K562 (cell line): ENCODE data around the gene GIPC3. TPM values are rescaled to one million over a fixed set of nuclear protein-coding genes. Genes with fewer than 3 reads are reported as not detected.
A peak's percentile ranks its signal among the peaks of the same experiment; 100 is the strongest.

Experiments used
- BCLAF1 ChIP-seq, 2 experiments: fragments of 450-650 bp in 1 of 2; IDR thresholded peaks; 2 replicates each; pipeline ENCODE4 v1.6.1; 2011 to 2017; ENCODE audit warnings: low read depth in 2 of 2, antibody characterized with exemption in 1 of 2, borderline replicate concordance in 1 of 2, low read length in 1 of 2, mild to moderate bottlenecking in 1 of 2, mixed read lengths in 1 of 2; ENCODE audit not compliant: control insufficient read depth in 1 of 2
- CBX8 ChIP-seq: fragments of 200-600 bp; sonication (generic); IDR thresholded peaks from 2 replicates; pipeline ENCODE4 v1.6.1; 2012; ENCODE audit warnings: borderline replicate concordance, mixed run types, low read depth, mild to moderate bottlenecking, moderate library complexity, mixed read lengths, low read length, control low read depth, inconsistent platforms; ENCODE audit not compliant: poor library complexity, severe bottlenecking; ENCODE audit errors: extremely low read depth
- ELK3 ChIP-seq: fragments of 450-650 bp; formaldehyde crosslinking; IDR thresholded peaks from 2 replicates; pipeline ENCODE4 v1.4.0; 2020; ENCODE audit warnings: mild to moderate bottlenecking
- FOXO4 ChIP-seq: fragments of 450-650 bp; formaldehyde crosslinking; IDR thresholded peaks from 2 replicates; pipeline ENCODE4 v1.4.0; 2020; ENCODE audit warnings: mild to moderate bottlenecking, moderate library complexity
- HCFC1 ChIP-seq: IDR thresholded peaks from 2 replicates; pipeline ENCODE4 v1.6.1; 2012; ENCODE audit warnings: low read depth, low read length, improper control_type of control experiment
- MIER1 ChIP-seq: fragments of 450-650 bp; IDR thresholded peaks from 2 replicates; pipeline ENCODE4 v1.6.1; 2016; ENCODE audit warnings: antibody characterized with exemption, mild to moderate bottlenecking, low read depth
- NCOR1 ChIP-seq: fragments of 450-650 bp; IDR thresholded peaks from 2 replicates; pipeline ENCODE4 v1.6.1; 2016; ENCODE audit warnings: mild to moderate bottlenecking, moderate library complexity
- SAFB ChIP-seq: fragments of 200-400 bp; formaldehyde crosslinking; IDR thresholded peaks from 2 replicates; pipeline ENCODE4 v1.6.1; 2017; ENCODE audit warnings: low read depth, low read length, borderline replicate concordance
- ZBTB17 ChIP-seq: fragments of 450-650 bp; formaldehyde crosslinking; IDR thresholded peaks from 2 replicates; pipeline ENCODE4 v1.4.0; 2020; ENCODE audit warnings: mild to moderate bottlenecking
- ZFX ChIP-seq: sonication (generic); formaldehyde crosslinking; IDR thresholded peaks from 2 replicates; pipeline ENCODE4 v1.8.0; 2022; ENCODE audit warnings: mild to moderate bottlenecking, missing genetic modification reagents, moderate library complexity
- polyA plus RNA-seq, 8 experiments: library from polyadenylated mRNA; depleted of rRNA in 4 of 8; stranded (reverse) in 5 of 8; unstranded in 3 of 8; fragments of >200 nt; fragmentation: Nextera tagmentation in 2 of 8; fragmentation: Illumina TruSeq in 1 of 8; extraction: Ambion mirVana in 2 of 8; extraction: Trizol in 1 of 8; gene quantifications; 2 replicates each; pipeline versions ENCODE4 v1.2.1 to v1.2.3, GENCODE V29; 2011 to 2014; ENCODE audit warnings: inconsistent platforms in 1 of 8, missing spikeins in 1 of 8
- total RNA-seq, 7 experiments: library from RNA; depleted of rRNA in 6 of 7; stranded (reverse); fragments of >200 nt in 6 of 7; fragmentation: Illumina TruSeq in 2 of 7; extraction: Trizol in 2 of 7; gene quantifications; 2 replicates each; pipeline versions ENCODE4 v1.2.1 to v1.2.3, GENCODE V29; 2011 to 2021; ENCODE audit warnings: low replicate concordance in 1 of 7
- TF ChIP-seq, protein P1 (sequence below): IDR thresholded peaks from 2 replicates; pipeline ENCODE4 v1.6.1; 2014; ENCODE audit warnings: antibody characterized with exemption
- TF ChIP-seq, protein P2 (sequence below): sonication (generic); IDR thresholded peaks from 2 replicates; pipeline ENCODE4 v1.6.1; 2016

Gene GIPC3
- total and polyA plus RNA-seq, 9 of the 15 experiments (the other 6 are each of a cell fraction or from before 2014, with no cell fraction given) = 0.03 to 3.6 (median 1.5) TPM; not detected in 1

- TF ChIP-seq ZBTB17 (0 out of 2 replicates have a peak, but pooled peaks have one; percentile 40), NCOR1 (no peak), HCFC1 (peak; percentile 89), CBX8 (no peak), FOXO4 (CRISPR knock-in tag) (no peak), MIER1 (no peak), ZFX (CRISPR knock-in tag) (peak; percentile 70), ELK3 (no peak), SAFB (no peak), BCLAF1 (IDR thresholded peaks at IDR 0.05; ENCODE audit: borderline replicate concordance in 1 of 2, control insufficient read depth in 1 of 2, low read depth in 2 of 2, low read length in 1 of 2) (no peak)
- TF ChIP-seq, protein P1, sequence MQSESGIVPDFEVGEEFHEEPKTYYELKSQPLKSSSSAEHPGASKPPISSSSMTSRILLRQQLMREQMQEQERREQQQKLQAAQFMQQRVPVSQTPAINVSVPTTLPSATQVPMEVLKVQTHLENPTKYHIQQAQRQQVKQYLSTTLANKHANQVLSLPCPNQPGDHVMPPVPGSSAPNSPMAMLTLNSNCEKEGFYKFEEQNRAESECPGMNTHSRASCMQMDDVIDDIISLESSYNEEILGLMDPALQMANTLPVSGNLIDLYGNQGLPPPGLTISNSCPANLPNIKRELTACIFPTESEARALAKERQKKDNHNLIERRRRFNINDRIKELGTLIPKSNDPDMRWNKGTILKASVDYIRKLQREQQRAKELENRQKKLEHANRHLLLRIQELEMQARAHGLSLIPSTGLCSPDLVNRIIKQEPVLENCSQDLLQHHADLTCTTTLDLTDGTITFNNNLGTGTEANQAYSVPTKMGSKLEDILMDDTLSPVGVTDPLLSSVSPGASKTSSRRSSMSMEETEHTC = no peak
- TF ChIP-seq, protein P2, sequence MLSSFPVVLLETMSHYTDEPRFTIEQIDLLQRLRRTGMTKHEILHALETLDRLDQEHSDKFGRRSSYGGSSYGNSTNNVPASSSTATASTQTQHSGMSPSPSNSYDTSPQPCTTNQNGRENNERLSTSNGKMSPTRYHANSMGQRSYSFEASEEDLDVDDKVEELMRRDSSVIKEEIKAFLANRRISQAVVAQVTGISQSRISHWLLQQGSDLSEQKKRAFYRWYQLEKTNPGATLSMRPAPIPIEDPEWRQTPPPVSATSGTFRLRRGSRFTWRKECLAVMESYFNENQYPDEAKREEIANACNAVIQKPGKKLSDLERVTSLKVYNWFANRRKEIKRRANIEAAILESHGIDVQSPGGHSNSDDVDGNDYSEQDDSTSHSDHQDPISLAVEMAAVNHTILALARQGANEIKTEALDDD = no peak
Observed at GRCh38 chr19:3626473-3627350, 41.4 kb downstream of the GIPC3 start, which contains the start of gene CACTIN (continued).
